Measurements from ENCODE around the gene CDIPT. TPM values are rescaled to one million over a fixed set of nuclear protein-coding genes. Genes with fewer than 3 reads are reported as not detected.

Gene CDIPT
- total RNA-seq, 4 donors from 2014 or later = 79.3 to 122 (median 99.3) TPM

DNA sequence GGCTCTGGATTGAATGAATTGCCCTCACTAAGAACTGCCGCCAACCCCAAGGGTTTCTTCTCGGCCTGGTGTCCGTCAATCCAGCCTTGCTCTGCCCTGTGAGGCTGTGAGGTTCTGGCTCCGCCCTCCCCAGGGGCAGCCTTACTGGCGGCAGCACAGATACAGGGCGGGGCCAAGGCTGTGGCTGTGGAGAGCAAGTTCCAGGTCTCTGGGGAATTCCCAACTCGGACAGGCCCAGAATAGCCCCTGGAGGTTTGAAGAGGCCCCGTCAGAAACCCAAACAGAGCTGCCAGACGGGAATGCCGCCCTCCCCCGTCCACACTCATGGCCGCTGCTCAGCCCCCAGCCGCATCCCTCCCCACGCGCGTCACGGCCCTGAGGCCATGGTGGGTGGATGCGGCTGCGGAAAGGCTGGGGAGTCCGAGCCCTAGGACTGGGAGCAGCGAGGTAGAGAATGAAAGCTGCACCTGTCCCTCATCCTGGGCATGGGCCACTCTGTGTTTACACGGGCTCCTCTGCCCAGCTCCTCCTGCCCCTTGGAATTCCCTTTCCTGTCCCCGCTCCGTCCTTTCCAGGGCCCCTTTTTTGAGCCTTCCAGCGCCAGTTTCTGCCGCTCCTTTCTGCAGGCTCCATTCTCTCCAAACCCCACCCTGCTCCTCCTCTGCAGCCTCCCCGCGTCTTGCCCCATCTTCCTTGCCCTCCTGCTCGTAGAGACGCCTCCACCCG lies 51.7 kb downstream of the CDIPT start:
- H3K27ac ChIP-seq = peak overlapping the region; percentile 70 to 95 (median 86)
- peaks cover 11 to 15% of the 10 kb centered on the region in 2 donors for H3K36me3 ChIP-seq
- no peaks in the 10 kb centered on the region for H3K9me3 ChIP-seq
- H3K4me3 ChIP-seq (replicated peaks in 1 of 3) = peak overlapping the region; percentile 14 to 51 (median 34)
- TF ChIP-seq POLR2A (IDR thresholded peaks at IDR 0.05) (peak in 1 of 2 donors; percentile 62), CTCF (IDR thresholded peaks at IDR 0.05) (no peak)
- intact Hi-C loops (cut with DNase I) = loop anchor here (10.0 kb wide), 1 partner anchor 113 kb away; the partner anchor contains the start of gene KCTD13
- H3K27me3 ChIP-seq = no peaks in the 10 kb centered on the region
- 0 to 1% methylated on average over 26 to 28 of the region's 31 CpGs for WGBS, 2 donors
- H3K4me1 ChIP-seq = peaks cover 36 to 57% of the 10 kb centered on the region in 2 donors
- peak; percentile 99 for DNase-seq

DNA sequence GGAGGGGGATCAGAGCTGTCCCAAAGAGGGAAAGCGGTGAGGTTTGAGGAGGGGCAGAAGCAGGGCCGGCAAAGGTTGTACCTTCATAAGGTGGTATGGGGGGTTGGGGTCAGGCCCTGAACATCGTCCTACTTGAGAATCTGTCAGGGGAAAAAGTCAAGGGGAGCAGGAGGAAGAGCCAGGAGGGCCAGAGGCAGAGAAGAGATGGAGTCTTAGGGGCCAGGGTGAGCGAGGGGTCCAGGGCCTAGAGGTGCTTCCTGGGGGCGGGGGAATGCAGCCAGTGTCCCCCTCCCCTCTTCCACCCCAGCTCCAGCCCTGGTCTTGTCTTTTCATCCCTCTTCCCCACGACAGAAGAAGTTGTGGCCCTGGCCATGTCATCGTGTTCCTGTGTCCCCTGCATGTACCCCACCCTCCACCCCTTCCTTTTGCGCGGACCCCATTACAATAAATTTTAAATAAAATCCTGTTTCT lies 52.3 kb downstream of the CDIPT start:
- intact Hi-C loops (cut with DNase I) = loop anchor here (10.0 kb wide), 1 partner anchor 114 kb away; the partner anchor contains the start of gene KCTD13
- no peak overlapping the region for H3K4me3 ChIP-seq (replicated peaks in 1 of 3)
- no peaks in the 10 kb centered on the region for H3K27me3 ChIP-seq
- DNase-seq = no peak
- peaks cover 36 to 57% of the 10 kb centered on the region in 2 donors for H3K4me1 ChIP-seq
- WGBS, 2 donors = 37 to 39% methylated on average over 9 of the region's 9 CpGs
- TF ChIP-seq POLR2A (IDR thresholded peaks at IDR 0.05) (no peak), CTCF (IDR thresholded peaks at IDR 0.05) (no peak)
- peaks cover 11 to 15% of the 10 kb centered on the region in 2 donors for H3K36me3 ChIP-seq
- peak overlapping the region in 2 of 3 donors; percentile 29 to 95 for H3K27ac ChIP-seq
- H3K9me3 ChIP-seq = no peaks in the 10 kb centered on the region

- peaks cover 11 to 15% of the 10 kb centered on the region in 2 donors for H3K36me3 ChIP-seq
- no peak for DNase-seq
- no peak overlapping the region for H3K4me3 ChIP-seq (replicated peaks in 1 of 3)
- TF ChIP-seq CTCF (IDR thresholded peaks at IDR 0.05) (no peak), POLR2A (IDR thresholded peaks at IDR 0.05) (no peak)
- no peaks in the 10 kb centered on the region for H3K9me3 ChIP-seq
- H3K27ac ChIP-seq = peak overlapping the region in 2 of 3 donors; percentile 29 to 96
- intact Hi-C loops (cut with DNase I) = loop anchor here (10.0 kb wide), 1 partner anchor 115 kb away; the partner anchor contains the start of gene KCTD13
- WGBS, 2 donors = 55 to 67% methylated on average over 22 to 23 of the region's 23 CpGs
- H3K4me1 ChIP-seq = peaks cover 33 to 54% of the 10 kb centered on the region in 2 donors
- H3K27me3 ChIP-seq = no peaks in the 10 kb centered on the region
Measured at GRCh38 chr16:29809850-29810698, 53.0 kb downstream of the CDIPT start.

- H3K4me1 ChIP-seq = peaks cover 37 to 58% of the 10 kb centered on the region in 2 donors
- 81 to 87% methylated on average over 15 to 16 of the region's 31 CpGs for WGBS, 2 donors
- no peak overlapping the region for H3K4me3 ChIP-seq (replicated peaks in 1 of 3)
- TF ChIP-seq POLR2A (IDR thresholded peaks at IDR 0.05) (no peak), CTCF (IDR thresholded peaks at IDR 0.05) (no peak)
- no peaks in the 10 kb centered on the region for H3K27me3 ChIP-seq
- DNase-seq = no peak
- H3K36me3 ChIP-seq = peaks cover 11 to 15% of the 10 kb centered on the region in 2 donors
- H3K27ac ChIP-seq = peak overlapping the region in 2 of 3 donors; percentile 29 to 96
- no peaks in the 10 kb centered on the region for H3K9me3 ChIP-seq
- intact Hi-C loops (cut with DNase I) = no loop called here
Measured at GRCh38 chr16:29809031-29809747, 53.8 kb downstream of the CDIPT start.

Small RNA genes within 50 kb of the gene (small RNA-seq; reads per million reads assigned to genes)
- gene AC009133.6 (not detected), gene AC120114.4 (not detected)

Other genes starting within 250 kb of the CDIPT start
- gene SPN, start 200.0 kb downstream of the CDIPT start, total RNA-seq = 1 to 10 TPM in 1 of 4 donors, under 1 TPM in 3; 0.67 to 3.4 (median 0.86) TPM
- 1 to 10 TPM; 1.7 to 5.6 (median 3.0) TPM for gene QPRT, start 184.0 kb downstream of the CDIPT start, total RNA-seq
- under 1 TPM; 0.22 to 0.83 (median 0.37) TPM for gene C16orf54, start 117.2 kb downstream of the CDIPT start, total RNA-seq
- not detected for gene ZG16, start 85.0 kb downstream of the CDIPT start, total RNA-seq
- gene KIF22, start 72.5 kb downstream of the CDIPT start, total RNA-seq = 10 to 100 TPM; 38.4 to 68.6 (median 57.2) TPM
- gene MAZ, start 56.7 kb downstream of the CDIPT start, total RNA-seq = 100 to 1,000 TPM in 2 of 4 donors, 10 to 100 TPM in 2; 80.4 to 132 (median 107) TPM
- gene PRRT2, start 51.0 kb downstream of the CDIPT start, total RNA-seq = 1 to 10 TPM in 3 of 4 donors, under 1 TPM in 1; 0.89 to 4.0 (median 2.4) TPM
- 10 to 100 TPM; 38.2 to 75.0 (median 55.2) TPM for gene PAGR1, start 47.1 kb downstream of the CDIPT start, total RNA-seq
- 100 to 1,000 TPM in 1 of 4 donors, 10 to 100 TPM in 3; 70.1 to 127 (median 90.6) TPM for gene MVP, start 42.8 kb downstream of the CDIPT start, total RNA-seq
- gene SEZ6L2, start 36.3 kb upstream of the CDIPT start, total RNA-seq = 1 to 10 TPM in 2 of 4 donors, under 1 TPM in 2; 0.33 to 1.5 (median 0.79) TPM
- not detected for gene ASPHD1, start 37.3 kb upstream of the CDIPT start, total RNA-seq
- gene KCTD13, start 63.0 kb upstream of the CDIPT start, total RNA-seq = 10 to 100 TPM in 3 of 4 donors, 1 to 10 TPM in 1; 9.8 to 27.5 (median 15.5) TPM
- 100 to 1,000 TPM in 3 of 4 donors, 10 to 100 TPM in 1; 93.2 to 140 (median 135) TPM for gene TMEM219, start 98.9 kb upstream of the CDIPT start, total RNA-seq
- gene TAOK2, start 110.6 kb upstream of the CDIPT start, total RNA-seq = 10 to 100 TPM; 48.8 to 62.6 (median 55.2) TPM
- 10 to 100 TPM; 10.7 to 23.1 (median 18.4) TPM for gene HIRIP3, start 132.4 kb upstream of the CDIPT start, total RNA-seq
- gene INO80E, start 133.0 kb upstream of the CDIPT start, total RNA-seq = 100 to 1,000 TPM in 3 of 4 donors, 10 to 100 TPM in 1; 45.9 to 165 (median 142) TPM
- 1 to 10 TPM in 1 of 4 donors, under 1 TPM in 2, not detected in 1; 0.22 to 1.2 (median 0.94) TPM for gene DOC2A, start 147.8 kb upstream of the CDIPT start, total RNA-seq
- not detected for gene C16orf92, start 160.0 kb upstream of the CDIPT start, total RNA-seq
- under 1 TPM in 2 of 4 donors, not detected in 2; 0.54 to 0.79 TPM for gene TLCD3B, start 168.0 kb upstream of the CDIPT start, total RNA-seq
- 1,000 to 10,000 TPM in 3 of 4 donors, 100 to 1,000 TPM in 1; 752 to 2,025 (median 1,174) TPM for gene ALDOA, start 202.5 kb upstream of the CDIPT start, total RNA-seq
- gene PPP4C, start 212.8 kb upstream of the CDIPT start, total RNA-seq = 10 to 100 TPM; 43.6 to 59.9 (median 50.8) TPM
- 1 to 10 TPM; 1.6 to 3.3 (median 2.4) TPM for gene TBX6, start 228.7 kb upstream of the CDIPT start, total RNA-seq
- gene YPEL3, start 233.0 kb upstream of the CDIPT start, total RNA-seq = 100 to 1,000 TPM in 1 of 4 donors, 10 to 100 TPM in 3; 32.4 to 372 (median 68.0) TPM